ENCODE results near the gene C3orf18.

C3orf18 gene

DNA sequence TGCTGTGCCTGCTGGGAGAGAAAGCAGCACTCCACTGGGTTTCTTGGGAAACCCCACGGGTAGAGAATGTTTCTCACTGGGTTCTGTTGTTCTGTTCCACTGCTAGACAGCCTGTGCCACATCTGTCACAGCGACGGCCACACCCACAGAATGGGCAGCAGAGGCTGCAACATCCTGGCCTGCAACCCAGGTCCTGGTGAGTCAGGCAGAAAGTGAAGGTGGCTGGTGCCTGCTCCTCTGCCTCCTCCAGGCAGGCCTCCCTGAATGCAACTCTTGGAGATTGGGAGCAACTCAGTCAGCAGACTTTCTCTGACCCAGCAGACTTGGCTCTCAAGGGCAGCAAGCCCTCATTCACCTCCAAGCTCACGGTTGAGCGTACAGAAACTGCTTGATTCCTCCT lies 13.0 kb downstream of the C3orf18 start:
- H3K27ac ChIP-seq: no peak overlapping the region
- no peak for DNase-seq (ENCODE audit: low read depth, low spot score)

DNA sequence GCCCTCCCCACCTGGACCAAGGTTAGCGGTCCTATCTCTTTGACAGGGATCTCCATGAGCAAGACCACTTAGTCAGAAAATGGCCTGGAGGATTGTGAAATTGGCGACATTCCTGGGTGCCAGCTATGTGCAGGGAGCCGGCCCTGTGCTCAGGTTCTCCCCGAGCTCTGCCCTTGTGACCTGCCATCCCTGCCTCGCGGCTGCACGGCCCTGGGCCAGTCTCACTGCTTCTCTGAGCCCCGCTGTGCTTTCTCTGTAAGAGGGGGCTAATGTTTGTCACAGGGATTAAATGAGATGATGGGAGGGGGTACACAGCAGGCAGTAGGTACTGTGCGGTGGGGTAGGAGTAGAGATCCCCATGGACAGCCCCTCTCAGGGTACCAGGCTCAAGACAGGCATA lies 14.9 kb downstream of the C3orf18 start:
- no peak overlapping the region for H3K27ac ChIP-seq
- no peak for DNase-seq (ENCODE audit: low read depth, low spot score)

DNA sequence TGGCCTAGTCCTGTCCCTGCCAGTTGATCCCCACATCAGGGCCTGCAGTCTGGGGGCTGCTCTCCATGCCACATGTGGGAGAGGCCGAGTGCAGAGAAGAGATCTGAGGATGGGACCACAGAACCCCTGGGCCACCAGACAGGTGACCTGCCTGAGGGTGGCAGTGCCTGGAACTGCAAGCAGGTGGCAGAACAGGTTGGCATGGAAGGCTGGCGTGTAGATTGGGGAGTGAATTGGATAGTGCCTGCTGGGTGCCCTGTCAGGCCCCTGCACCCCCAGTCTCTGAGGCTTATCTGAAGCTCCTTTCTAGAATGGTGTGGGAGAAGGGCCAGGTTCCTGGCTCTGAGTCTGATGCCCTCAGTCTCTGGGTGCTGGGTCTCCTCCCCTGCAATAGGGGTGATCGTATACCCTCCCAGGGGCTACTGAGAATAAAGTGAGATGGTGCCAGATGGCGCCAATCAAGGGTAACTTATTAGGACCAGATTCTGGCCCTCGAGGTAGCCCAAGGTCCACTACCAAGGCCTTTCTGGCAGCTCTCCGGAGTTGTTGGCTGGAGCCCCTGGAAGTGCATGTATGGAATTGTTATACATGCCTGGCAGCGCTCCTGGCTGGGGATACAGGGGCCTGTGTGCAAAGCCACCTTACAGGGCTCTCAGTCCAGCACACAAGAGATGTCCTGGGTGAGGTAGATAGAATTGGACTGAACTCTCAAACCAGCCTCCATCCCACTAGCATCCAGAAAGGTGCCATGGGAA lies 15.7 kb downstream of the C3orf18 start:
- H3K27ac ChIP-seq: no peak overlapping the region
- DNase-seq (ENCODE audit: low read depth, low spot score): no peak

DNA sequence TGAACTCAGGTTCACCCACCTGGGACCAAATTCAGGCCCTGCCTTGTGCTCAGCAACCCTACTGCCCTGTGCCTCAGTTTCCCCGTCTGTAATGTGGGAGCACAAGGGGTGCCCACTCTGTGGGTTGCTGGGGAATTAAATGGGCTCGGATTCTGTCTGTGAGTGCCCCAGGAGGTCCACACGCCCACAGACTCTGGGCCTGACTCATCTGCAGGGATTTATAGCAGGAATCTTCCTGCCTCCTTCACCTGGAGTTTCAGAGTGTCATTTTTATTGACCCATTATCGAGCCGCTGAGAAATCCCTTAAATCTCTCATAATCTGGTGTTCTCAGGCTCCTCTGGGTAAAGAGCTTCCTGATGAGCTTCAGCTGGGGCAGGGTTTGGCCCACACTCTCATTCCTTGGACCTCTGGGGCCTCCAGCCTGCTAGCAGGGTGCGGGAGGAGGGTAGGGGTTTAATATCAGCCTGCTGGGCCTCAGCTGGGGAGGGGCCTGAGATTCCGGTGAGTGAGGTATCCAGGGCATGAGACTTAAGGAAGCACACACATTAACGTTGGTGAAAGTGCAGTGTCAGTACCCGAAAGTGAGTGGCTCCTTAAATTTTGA lies 16.4 kb downstream of the C3orf18 start:
- H3K27ac ChIP-seq: no peak overlapping the region
- DNase-seq (ENCODE audit: low read depth, low spot score): no peak

DNA sequence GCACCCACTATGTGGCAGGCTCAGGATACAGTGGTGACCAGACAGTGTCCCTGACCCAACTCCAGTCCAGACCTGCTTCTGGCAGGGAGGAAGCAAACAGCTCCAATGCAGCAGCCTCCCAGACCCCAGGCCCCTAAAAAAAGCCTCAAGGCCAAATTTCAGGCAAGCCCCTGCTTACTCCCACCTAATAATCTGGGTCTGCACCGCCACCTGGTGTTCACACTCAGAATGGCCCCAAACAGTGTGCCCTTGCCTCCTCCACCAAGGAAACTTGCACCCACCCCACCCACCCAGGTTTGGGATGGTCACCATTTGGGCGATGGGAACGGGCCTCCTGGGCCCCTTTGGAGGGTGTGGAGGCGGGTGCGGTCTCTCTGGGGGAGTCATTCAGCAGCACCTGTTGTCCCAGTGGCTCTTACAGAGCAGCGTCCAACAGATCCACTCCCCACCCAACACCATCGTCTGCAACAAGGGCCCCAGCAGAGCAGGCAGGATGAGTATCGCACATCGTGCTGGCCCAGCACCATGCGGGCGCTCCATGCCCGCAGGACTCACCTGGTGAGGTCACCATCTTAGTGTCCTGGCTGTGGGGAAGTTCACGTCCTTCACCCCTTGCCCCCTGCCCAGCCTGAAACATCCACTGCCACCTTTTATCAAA lies 17.3 kb downstream of the C3orf18 start:
- H3K27ac ChIP-seq: no peak overlapping the region
- DNase-seq (ENCODE audit: low read depth, low spot score): no peak

DNA sequence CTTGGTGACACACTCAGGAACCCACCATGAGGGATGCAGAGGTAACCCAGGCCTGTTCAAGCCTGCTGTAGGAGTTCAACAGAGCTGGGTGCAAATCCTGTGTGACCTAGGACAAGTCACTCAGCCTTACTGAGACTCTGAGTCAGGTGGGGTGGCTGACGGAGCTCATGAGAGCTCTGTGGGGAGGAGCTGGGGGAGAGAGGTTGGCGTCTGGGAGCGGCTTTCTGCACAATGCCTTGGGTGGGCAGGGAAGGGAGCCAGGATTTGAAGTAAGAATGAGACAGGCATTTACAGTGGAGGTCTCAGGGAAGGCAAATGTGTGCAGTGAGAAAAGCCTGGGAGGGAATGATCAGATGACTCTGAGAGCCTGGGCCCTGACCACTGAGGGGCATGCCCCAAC lies 18.3 kb downstream of the C3orf18 start:
- no peak for DNase-seq (ENCODE audit: low read depth, low spot score)
- H3K27ac ChIP-seq: no peak overlapping the region

DNA sequence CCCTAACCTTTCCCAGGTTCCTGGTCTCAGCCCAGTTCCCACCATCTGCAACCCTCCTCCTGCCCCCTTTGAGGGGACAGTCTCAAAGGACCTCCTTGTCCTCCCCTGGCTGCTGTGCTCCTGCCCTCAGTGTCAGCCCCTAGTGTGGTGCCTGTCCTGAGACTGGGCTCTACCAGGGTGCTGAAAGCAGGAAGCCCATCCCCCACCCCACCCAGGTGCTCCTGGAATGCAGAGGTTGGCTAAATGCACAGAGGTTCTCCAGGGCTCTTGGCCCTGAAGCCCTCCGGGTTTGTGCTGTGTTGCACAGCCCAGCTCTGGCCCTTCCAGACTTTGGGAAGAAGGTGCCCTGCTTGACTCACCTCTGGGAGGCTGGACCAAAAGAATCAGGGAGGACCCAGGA lies 21.8 kb downstream of the C3orf18 start:
- no peak for DNase-seq (ENCODE audit: low read depth, low spot score)
- no peak overlapping the region for H3K27ac ChIP-seq

DNA sequence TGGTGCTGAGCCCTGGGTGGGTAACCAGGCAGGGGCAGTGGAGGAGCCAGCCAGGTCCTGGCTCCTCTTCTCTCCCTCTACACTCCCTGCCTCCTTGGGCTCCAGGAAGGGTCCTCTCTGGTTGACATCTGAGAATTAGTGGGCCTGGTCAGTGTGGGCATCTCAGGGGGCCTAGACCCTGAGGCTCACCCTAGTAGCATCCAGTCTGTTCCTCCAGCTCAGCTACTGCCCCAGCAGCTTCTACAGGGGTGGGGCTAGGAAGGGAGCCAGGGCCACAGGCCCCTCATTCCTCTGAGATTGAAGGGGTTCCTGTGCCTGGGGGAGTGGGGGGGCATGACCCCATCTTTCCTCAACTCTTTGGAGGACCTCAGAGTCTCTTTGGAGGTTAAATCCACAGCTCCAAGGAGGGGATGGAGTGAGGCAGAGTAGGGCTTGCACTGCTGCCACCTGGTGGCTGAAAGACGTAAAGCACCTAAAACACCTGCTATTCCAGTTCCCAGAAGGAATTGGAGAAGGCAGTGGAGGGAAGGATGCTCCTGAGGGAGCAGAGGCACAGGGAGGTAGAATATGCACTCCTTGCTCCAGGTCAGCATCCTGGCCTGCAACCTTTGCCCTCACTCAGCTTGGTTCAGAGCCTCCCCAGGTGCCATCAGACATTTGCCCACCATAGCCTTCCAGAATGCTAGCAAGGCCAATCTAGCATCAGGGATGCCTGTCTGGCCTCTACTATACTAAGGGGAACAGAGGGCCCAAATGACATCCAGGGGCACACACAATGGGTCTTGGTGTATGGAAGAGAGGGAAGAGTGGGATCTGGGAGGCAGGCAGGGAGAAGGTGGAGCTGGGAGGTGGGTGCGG lies 25.1 kb downstream of the C3orf18 start:
- no peak for DNase-seq (ENCODE audit: low read depth, low spot score)
- no peak overlapping the region for H3K27ac ChIP-seq

DNA sequence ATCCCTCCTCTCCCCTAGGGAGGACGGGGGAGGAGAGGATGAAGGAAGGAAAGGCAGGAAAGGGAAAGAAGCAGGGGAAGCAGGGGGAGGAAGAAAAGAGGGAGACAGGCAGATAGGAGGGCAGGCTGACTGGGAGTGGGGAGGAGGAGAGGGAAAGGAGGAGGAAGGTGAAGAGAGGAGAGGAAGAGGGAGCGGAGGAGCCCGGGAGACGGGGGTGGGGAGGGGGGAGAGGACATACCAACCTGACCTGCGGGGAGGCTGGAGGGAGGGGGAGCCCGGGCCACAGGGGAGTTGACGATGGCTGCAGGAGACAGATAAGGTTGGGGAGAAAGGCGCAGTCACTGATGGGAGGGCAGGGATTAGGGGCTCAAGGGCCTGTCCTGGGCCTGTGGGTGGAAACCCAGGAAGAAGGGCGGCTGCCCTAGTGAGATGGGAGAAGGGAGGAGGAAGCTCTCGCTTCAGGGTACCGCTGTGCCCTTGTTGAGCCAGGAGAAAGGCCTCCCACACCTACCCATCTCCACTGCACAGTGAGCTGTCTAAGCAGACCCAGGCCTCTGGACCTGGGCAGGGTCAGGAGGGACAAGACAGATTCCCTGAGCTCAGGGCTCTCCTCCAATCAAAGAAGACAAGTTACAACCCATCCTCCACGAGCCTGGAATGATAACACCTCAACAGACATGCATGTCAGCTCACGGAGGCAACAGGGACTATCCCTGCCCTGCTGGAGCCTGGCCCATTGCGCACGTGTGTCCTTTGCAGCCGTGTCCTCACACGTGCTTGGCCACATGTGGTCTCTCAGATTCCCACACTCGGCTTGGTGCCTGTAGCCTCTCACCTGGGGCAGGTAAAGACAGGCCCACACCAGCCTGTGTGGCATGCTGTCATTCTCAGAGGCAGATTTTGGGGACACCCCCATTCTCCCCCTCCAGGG lies 27.9 kb downstream of the C3orf18 start:
- DNase-seq (ENCODE audit: low read depth, low spot score): no peak
- H3K27ac ChIP-seq: no peak overlapping the region

DNA sequence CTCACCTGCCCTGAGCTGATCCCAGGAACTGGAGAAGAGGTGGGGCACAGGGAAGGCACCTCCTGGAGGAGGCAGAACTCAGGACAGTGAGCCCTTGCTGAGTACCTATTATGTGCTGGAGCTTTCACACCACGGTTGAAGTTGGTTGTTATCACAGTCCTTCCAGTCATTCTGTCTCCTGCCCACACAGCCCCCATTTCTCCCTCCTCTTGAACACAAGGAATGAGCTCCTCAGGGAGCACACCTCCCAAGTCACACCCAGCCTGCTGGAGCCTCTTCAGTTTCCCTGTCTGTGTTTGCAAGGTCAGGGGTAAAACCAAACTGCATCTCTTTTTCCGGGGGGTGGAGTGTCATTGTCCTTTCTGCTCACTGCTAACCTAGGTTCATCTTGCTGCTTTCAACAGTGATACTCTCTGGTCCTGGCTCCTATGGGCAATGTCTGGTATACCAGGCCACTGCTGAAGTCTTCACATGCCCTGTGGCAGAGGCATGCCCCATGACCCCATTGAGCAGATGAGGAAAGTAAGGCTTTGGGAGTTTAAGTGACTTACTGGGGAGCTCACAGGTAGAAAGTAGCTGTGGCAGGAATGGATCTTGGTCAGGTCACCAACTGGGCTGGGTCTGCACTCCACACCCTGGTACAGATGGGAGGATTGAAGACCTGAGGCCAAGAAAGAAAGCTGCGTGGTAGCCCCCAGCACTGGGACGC lies 30.0 kb downstream of the C3orf18 start:
- no peak overlapping the region for H3K27ac ChIP-seq
- no peak for DNase-seq (ENCODE audit: low read depth, low spot score)

DNA sequence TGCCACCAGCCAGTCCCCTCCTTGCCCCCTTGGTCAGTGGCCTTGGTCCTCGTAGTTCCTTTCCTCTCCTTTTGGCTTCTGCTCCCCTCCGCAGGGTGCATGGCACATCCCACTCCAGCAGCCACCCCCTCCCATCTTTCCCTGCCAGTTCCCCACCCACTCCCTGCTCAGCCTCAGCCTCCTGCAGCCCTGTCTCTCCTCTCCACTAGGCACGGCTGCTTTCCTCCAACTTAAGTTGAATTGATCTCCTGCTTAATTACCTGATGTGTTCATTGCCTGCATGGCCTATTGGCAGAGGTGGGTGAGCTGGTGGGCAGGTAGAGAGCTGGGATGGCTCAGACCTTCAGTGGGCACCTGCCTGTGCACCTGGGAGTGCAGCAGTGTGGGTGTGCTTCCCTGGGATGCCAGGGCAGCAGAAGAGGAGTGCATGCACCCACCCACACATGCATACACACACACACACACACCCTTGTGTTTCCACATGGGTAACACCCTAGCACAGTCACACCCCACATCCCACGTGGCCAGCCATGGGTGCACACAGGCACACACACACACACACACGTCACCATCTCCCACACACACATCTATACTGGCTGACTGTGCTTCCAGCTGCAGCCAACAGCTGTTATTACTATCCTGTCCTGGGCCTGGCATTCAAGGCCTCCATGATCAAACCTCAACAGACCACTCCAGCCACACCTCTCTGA lies 30.9 kb downstream of the C3orf18 start:
- H3K27ac ChIP-seq: no peak overlapping the region
- DNase-seq (ENCODE audit: low read depth, low spot score): no peak

DNA sequence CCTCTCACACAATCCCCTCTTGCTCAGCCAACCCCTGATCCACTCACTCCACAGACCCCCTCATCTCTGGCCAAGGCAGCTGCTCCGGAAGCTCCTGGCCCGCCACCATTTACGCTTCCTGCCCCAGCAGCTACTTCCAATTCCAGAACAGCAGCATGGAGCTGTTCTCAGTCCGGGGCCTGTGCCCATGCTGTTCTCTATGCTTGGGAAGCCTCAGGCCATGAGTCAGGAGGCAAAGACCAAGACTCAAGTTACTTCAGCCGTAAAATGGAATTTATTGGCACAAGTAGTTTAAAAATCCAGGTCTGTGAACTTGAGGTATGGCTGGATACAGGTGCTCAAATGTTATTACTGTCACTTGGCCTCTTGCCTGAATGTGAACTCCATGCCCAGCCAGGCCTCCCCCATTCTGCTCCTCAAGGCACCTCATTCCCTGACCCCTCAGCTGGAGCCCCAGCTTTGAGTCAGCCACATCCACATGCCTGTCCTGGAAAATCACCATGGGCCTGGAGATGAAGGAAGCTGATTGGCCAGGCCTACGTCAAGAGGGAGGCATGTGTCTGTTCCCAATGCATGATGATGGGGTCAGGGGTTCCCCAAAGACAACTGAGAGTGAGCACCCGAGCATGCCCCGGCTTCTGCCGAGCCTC lies 32.7 kb downstream of the C3orf18 start:
- no peak overlapping the region for H3K27ac ChIP-seq
- no peak for DNase-seq (ENCODE audit: low read depth, low spot score)

DNA sequence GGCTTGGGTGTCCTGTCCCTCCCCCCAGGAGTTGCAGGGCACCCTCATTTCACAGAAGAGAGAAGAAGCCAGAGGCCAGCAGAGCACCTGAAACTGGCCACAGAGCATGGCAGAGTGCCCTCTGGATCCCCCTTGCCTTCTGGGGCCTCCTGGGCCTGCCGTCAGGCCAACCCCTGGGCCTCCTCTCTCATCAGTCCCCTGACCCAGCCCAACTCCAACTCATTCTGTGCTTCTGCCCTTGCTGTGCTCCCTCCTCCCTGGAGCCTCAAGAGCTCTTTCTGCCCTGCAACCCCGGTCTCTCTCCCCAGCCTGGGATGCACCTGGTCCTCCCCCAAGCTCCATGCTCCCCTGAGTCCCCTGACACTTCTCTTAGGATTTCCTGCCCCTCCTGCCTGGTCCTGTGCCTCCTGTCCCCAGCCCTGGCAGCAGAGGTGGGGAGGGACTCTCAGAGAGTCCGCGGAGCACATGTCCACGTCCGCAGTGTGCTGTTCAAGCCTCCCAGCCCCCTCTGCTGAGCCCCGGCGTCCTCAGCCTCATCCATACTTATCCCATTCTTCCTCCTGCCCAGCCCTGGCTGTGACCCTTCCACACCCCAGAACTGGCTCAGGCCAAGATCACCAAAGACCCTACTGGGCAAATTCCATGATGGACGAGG lies 33.6 kb downstream of the C3orf18 start:
- DNase-seq (ENCODE audit: low read depth, low spot score): no peak
- no peak overlapping the region for H3K27ac ChIP-seq

DNA sequence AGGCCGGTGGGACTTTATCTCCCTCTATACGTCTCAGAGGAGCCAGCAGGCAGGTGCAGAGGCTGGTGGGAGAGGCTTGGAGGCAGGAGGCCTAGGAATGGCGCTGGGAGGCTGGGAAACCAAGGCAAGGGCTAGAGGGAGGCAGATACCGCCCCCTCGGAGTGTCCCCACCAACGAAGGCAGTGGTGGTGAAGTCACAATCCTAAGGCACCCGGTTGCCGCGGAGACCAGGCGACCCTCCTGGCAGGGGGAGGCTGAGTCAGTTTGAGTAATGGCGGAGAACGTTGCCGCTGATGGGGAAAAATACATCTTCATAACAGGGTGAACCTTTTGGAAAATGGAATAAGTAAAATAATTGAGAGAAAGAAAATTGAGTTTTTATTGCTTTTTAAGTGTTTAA lies 34.2 kb downstream of the C3orf18 start:
- no peak for DNase-seq (ENCODE audit: low read depth, low spot score)

DNA sequence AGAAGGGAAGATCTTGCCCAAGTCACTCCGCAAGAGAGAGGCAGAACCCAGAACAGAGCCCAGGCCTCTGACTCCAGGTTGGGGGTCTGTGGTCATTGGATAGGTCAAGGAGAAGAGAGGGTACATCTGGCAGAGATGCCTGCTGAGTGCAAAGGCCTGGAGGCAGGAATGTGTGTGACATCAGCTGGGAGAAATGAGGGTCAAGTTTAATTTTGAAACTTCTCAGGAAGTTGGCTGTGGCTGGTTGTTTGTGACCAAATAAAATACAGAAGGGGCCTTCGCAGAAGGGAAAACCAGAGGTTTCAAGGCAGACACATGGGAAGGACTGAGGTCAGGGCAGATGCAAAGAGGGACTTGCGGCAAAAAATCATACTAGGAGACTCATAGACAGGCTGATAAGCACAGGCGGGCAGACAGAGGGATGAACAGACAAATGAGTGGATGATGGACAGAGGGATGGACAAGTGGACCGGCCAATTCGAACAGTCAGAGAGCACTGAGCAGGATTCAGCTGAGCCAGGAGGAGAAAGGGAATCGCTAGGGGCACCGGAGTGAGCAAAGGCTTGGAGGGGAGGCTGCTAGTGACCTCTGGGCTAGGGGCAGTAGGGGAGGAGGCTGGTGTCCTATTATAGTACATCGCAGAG lies 35.4 kb downstream of the C3orf18 start:
- no peak for DNase-seq (ENCODE audit: low read depth, low spot score)
- no peak overlapping the region for H3K27ac ChIP-seq

More for the DNA sequence above, 34.2 kb downstream of the C3orf18 start:
- H3K27ac ChIP-seq: no peak overlapping the region

DNA sequence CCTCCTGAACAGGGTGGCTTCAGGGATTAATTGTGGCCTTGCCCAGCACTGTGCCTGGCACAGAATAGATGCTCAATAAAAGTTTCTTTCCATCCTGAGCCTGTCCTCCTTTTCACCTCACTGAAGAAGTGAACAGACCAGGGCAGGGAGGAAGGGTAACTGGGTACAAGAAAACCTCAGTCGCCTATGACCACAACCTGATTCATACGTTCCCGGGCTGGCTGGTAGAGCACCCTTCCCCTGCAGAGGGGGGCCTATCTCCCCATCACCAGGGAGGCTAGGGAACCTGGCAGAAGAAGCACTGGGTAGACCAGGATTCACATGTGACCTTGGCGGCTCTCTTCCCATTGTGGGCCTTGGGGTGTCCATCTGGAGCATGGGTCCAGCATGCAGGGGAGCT lies 36.3 kb downstream of the C3orf18 start:
- no peak overlapping the region for H3K27ac ChIP-seq
- DNase-seq (ENCODE audit: low read depth, low spot score): no peak
